HepG2 (cell line): Measurements from ENCODE around the gene USP36. TPM values are rescaled to one million over a fixed set of nuclear protein-coding genes. Genes with fewer than 3 reads are reported as not detected.
A peak's percentile ranks its signal among the peaks of the same experiment; 100 is the strongest.

Source experiments
- ATAC-seq: fragments of 200-7000 bp; cut with Tn5 transposase; 3 replicates; pipeline ENCODE4 v1.9.1; 2020; ENCODE audit warnings: mild to moderate bottlenecking, moderate library complexity
- BruUV-seq: library from RNA; stranded (reverse); fragments of 400-500 nt; replicated peaks from 2 replicates; lab custom pipeline; 2021; lab: Mats Ljungman, UMichigan
- CTCF ChIA-PET: fragments of 300-600 bp; formaldehyde crosslinking; extraction: SDS; loops from one replicate; lab custom pipeline; 2021; ENCODE audit warnings: low total read pairs, inconsistent platforms, low intra/inter-chr PET ratio; lab: Yijun Ruan, JAX
- POLR2A ChIA-PET: fragments of 350-600 bp; sonication (Branson Sonifier 250); formaldehyde crosslinking; loops from one replicate; lab custom pipeline; 2020; ENCODE audit warnings: antibody characterized with exemption, inconsistent platforms; lab: Yijun Ruan, JAX
- DNase-seq: peaks from one replicate; pipeline ENCODE4 v3.0.0-alpha.2; 2015; ENCODE audit warnings: low spot score
- FAIRE-seq: peaks from 3 replicates; lab custom pipeline; 2011; peaks lifted over from hg19 to GRCh38; lab: Jason Lieb, UNC
- H2AFZ ChIP-seq: one replicate; pipeline ENCODE4 v1.6.1; 2011; ENCODE audit warnings: low read length, inconsistent platforms
- H3K27ac ChIP-seq: fragments of 300-600 bp; 3 replicates; pipeline ENCODE4 v1.8.0; 2011; ENCODE audit warnings: mixed run types, mild to moderate bottlenecking, mixed read lengths, low read length, inconsistent platforms; ENCODE audit not compliant: insufficient read depth; ENCODE audit errors: extremely low read length
- H3K27me3 ChIP-seq, 2 experiments: fragments of 200-600 bp in 1 of 2; 2 replicates in 1 of 2; 3 replicates in 1 of 2; pipeline versions ENCODE4 v1.6.0 to v1.8.0; 2011; ENCODE audit warnings: low read length in 2 of 2, mild to moderate bottlenecking in 2 of 2, moderate library complexity in 2 of 2, inconsistent platforms in 1 of 2; ENCODE audit not compliant: insufficient read depth in 2 of 2, control insufficient read depth in 1 of 2
- H3K36me3 ChIP-seq, 2 experiments: fragments of 200-600 bp in 1 of 2; replicated peaks in 1 of 2; 2 replicates in 1 of 2; 3 replicates in 1 of 2; pipeline versions ENCODE4 v1.5.1 to v1.8.0; 2011; ENCODE audit warnings: low read length in 2 of 2, inconsistent platforms in 1 of 2; ENCODE audit not compliant: insufficient read depth in 2 of 2, control insufficient read depth in 1 of 2
- H3K4me1 ChIP-seq: 2 replicates; pipeline ENCODE4 v1.5.1; 2012; ENCODE audit warnings: low read length, inconsistent platforms; ENCODE audit not compliant: insufficient read depth
- H3K4me2 ChIP-seq: 2 replicates; pipeline ENCODE4 v1.6.0; 2011; ENCODE audit warnings: low read depth, low read length, inconsistent platforms
- H3K4me3 ChIP-seq, 3 experiments: fragments of 200-600 bp in 1 of 3; sonication (generic), shearing (Covaris generic) in 1 of 3; replicated peaks in 1 of 3; 2 replicates each; pipeline ENCODE4 v1.5.1; 2011 to 2016; ENCODE audit warnings: low read length in 3 of 3, inconsistent platforms in 2 of 3, low read depth in 2 of 3, mild to moderate bottlenecking in 2 of 3, control low read depth in 1 of 3, mixed read lengths in 1 of 3; ENCODE audit not compliant: insufficient read depth in 1 of 3
- H3K79me2 ChIP-seq: one replicate; pipeline ENCODE4 v1.6.1; 2011; ENCODE audit warnings: low read length, inconsistent platforms; ENCODE audit not compliant: insufficient read depth
- H3K9ac ChIP-seq: 2 replicates; pipeline ENCODE4 v1.6.0; 2011; ENCODE audit warnings: mild to moderate bottlenecking, low read depth, low read length, inconsistent platforms; ENCODE audit not compliant: insufficient read depth
- H3K9me3 ChIP-seq: 2 replicates; pipeline ENCODE4 v1.5.1; 2012; ENCODE audit warnings: mild to moderate bottlenecking, low read length
- H4K20me1 ChIP-seq: 2 replicates; pipeline ENCODE4 v1.6.0; 2011; ENCODE audit warnings: inconsistent platforms, mild to moderate bottlenecking, low read length, moderate library complexity; ENCODE audit not compliant: insufficient read depth
- FOXK1 ChIP-seq: sonication (generic); formaldehyde crosslinking; IDR thresholded peaks from 2 replicates; pipeline ENCODE4 v1.4.0; 2020; ENCODE audit warnings: low read depth, missing genetic modification reagents, borderline replicate concordance
- FOXO1 ChIP-seq: sonication (generic); formaldehyde crosslinking; IDR thresholded peaks from 2 replicates; pipeline ENCODE4 v1.4.0; 2020; ENCODE audit warnings: missing genetic modification reagents
- MAX ChIP-seq: IDR thresholded peaks from 2 replicates; pipeline ENCODE4 v1.6.1; 2012; ENCODE audit warnings: inconsistent platforms
- MXI1 ChIP-seq: IDR thresholded peaks from 3 replicates; pipeline ENCODE4 v1.6.1; 2012; ENCODE audit warnings: low read depth, low read length, inconsistent platforms, borderline replicate concordance
- PRPF4 ChIP-seq: fragments of 200-400 bp; formaldehyde crosslinking; IDR thresholded peaks from 2 replicates; pipeline ENCODE4 v1.6.1; 2016; ENCODE audit warnings: low read length, low read depth; ENCODE audit not compliant: poor library complexity, severe bottlenecking
- TERF1 ChIP-seq: sonication (generic); formaldehyde crosslinking; IDR thresholded peaks from 2 replicates; pipeline ENCODE4 v1.8.0; 2022; ENCODE audit warnings: mild to moderate bottlenecking, missing genetic modification reagents, moderate library complexity
- THAP8 ChIP-seq: sonication (generic); formaldehyde crosslinking; IDR thresholded peaks from 2 replicates; pipeline ENCODE4 v1.5.1; 2020; ENCODE audit warnings: missing genetic modification reagents, mild to moderate bottlenecking, borderline replicate concordance
- ZFP90 ChIP-seq: sonication (generic); formaldehyde crosslinking; IDR thresholded peaks from 2 replicates; pipeline ENCODE4 v1.8.0; 2022; ENCODE audit warnings: missing genetic modification reagents, mild to moderate bottlenecking, inconsistent platforms, borderline replicate concordance
- ZNF263 ChIP-seq: sonication (generic); formaldehyde crosslinking; IDR thresholded peaks from 2 replicates; pipeline ENCODE4 v1.4.0; 2020; ENCODE audit warnings: missing genetic modification reagents
- ZNF773 ChIP-seq: sonication (generic); formaldehyde crosslinking; IDR thresholded peaks from 2 replicates; pipeline ENCODE4 v1.4.0; 2020; ENCODE audit warnings: missing genetic modification reagents, borderline replicate concordance
- whole genome bisulfite sequencing: methylation state at CpG from one replicate; pipeline ENCODE4 v1.1.6; 2017; ENCODE audit warnings: low lambda C conversion rate; 5-methylcytosine and 5-hydroxymethylcytosine counted together
- in situ Hi-C: cut with HindIII; loops from 2 replicates; pipeline ENCODE4 v1.10.0; 2017; ENCODE audit warnings: low pct_unique_long_range_greater_than_20kb; ENCODE audit not compliant: extremely low pct_ligation_motif_present
- intact Hi-C: fragments of 100-400 bp; cut with micrococcal nuclease; formaldehyde crosslinking; loops from one replicate; pipeline ENCODE4 v1.10.0; 2022; ENCODE audit not compliant: unreplicated experiment
- polyA plus RNA-seq, 8 experiments: library from polyadenylated mRNA; depleted of rRNA in 3 of 8; stranded (reverse) in 7 of 8; unstranded in 1 of 8; fragments of >200 nt; fragmentation: Illumina TruSeq in 4 of 8; extraction: Trizol in 4 of 8; gene quantifications; 2 replicates each; pipeline versions ENCODE4 v1.2.1 to v1.2.3, GENCODE V29; 2011 to 2016; ENCODE audit warnings: low read depth in 4 of 8, missing spikeins in 1 of 8, mixed read lengths in 1 of 8; ENCODE audit not compliant: insufficient read depth in 1 of 8
- total RNA-seq, 5 experiments: library from RNA; depleted of rRNA; stranded (reverse); fragments of >200 nt; fragmentation: Illumina TruSeq; extraction: Trizol; gene quantifications; 2 replicates each; pipeline ENCODE4 v1.2.3, GENCODE V29; 2016; ENCODE audit warnings: low read depth in 1 of 5

Gene USP36
- total and polyA plus RNA-seq, 2 of the 13 experiments (the other 11 are each of a cell fraction or from before 2014, with no cell fraction given) = 29.6 to 45.9 TPM

GRCh38 chr17:78853926-78854394, 13.3 kb upstream of the USP36 start:
- Histone ChIP-seq H4K20me1 (no peaks in the 10 kb centered on the region), H3K4me1 (0 out of 2 replicates have a peak, but pooled peaks cover 6% of the 10 kb centered on the region), H2AFZ (no peak overlapping the region), H3K36me3 (0 out of 5 replicates have a peak, but pooled peaks cover 0 to 5% of the 10 kb centered on the region in 2 experiments), H3K9ac (no peak overlapping the region), H3K79me2 (no peaks in the 10 kb centered on the region), H3K9me3 (no peaks in the 10 kb centered on the region), H3K27me3 (no peaks in the 10 kb centered on the region), H3K27ac (no peak overlapping the region), H3K4me2 (no peak overlapping the region), H3K4me3 (no peak overlapping the region)
- DNase-seq = no peak
- no peak for FAIRE-seq
- no peak for TF ChIP-seq ZFP90
- TF ChIP-seq MXI1 = no peak
- TF ChIP-seq MAX = no peak
- TF ChIP-seq ZNF263 (CRISPR knock-in tag) = no peak
- TF ChIP-seq FOXO1 = no peak
- no peak for TF ChIP-seq TERF1 (CRISPR knock-in tag)
- TF ChIP-seq ZNF773 (CRISPR knock-in tag) = no peak
- TF ChIP-seq PRPF4 = no peak
- TF ChIP-seq THAP8 = no peak
- TF ChIP-seq FOXK1 = no peak
- POLR2A ChIA-PET = no interaction called here
- WGBS = 89% methylated on average over 11 of the region's 11 CpGs
- in situ Hi-C loops (no loop called here), intact Hi-C loops (no loop called here)
- TSS peak; percentile 75 for BruUV-seq
- CTCF ChIA-PET = no interaction called here
- no peak for ATAC-seq
